Tibial nerve (tissue), 4 donors: ENCODE data around the gene COL25A1. TPM values are rescaled to one million over a fixed set of nuclear protein-coding genes. Genes with fewer than 3 reads are reported as not detected.

Source experiments
- DNase-seq, 2 donors: peaks; one replicate each; pipeline ENCODE4 v3.0.0-alpha.2; 2019; ENCODE audit warnings: low spot score in 2 of 2
- H3K27ac ChIP-seq, 4 donors: fragments of 200-600 bp; sonication (generic) in 3 of 4; one replicate each; pipeline ENCODE4 v1.5.1; 2017 to 2019; ENCODE audit warnings: mild to moderate bottlenecking in 1 of 4
- H3K27me3 ChIP-seq, 2 donors: fragments of 200-600 bp; sonication (generic) in 1 of 2; one replicate each; pipeline versions ENCODE4 v1.5.1 to v1.6.0; 2017 to 2019
- H3K36me3 ChIP-seq, 3 donors: fragments of 200-600 bp; sonication (generic); one replicate each; pipeline ENCODE4 v1.5.1; 2018 to 2019
- H3K4me1 ChIP-seq, 4 donors: fragments of 200-600 bp; sonication (generic) in 3 of 4; one replicate each; pipeline ENCODE4 v1.5.1; 2017 to 2019
- H3K4me3 ChIP-seq, 4 donors: fragments of 200-600 bp; sonication (generic) in 3 of 4; one replicate each; pipeline ENCODE4 v1.5.1; 2017 to 2019; ENCODE audit warnings: mild to moderate bottlenecking in 1 of 4, moderate library complexity in 1 of 4
- H3K9me3 ChIP-seq, 4 donors: fragments of 200-600 bp; sonication (generic) in 3 of 4; one replicate each; pipeline ENCODE4 v1.5.1; 2017 to 2019
- EP300 ChIP-seq, 2 donors: sonication (generic); formaldehyde crosslinking; IDR thresholded peaks; one replicate each; pipeline ENCODE4 v1.6.1; 2017; ENCODE audit warnings: antibody characterized with exemption in 2 of 2, mild to moderate bottlenecking in 1 of 2
- POLR2A ChIP-seq, 2 donors: fragments of 450-650 bp; IDR thresholded peaks; one replicate each; pipeline ENCODE4 v1.6.1; 2017; ENCODE audit warnings: antibody characterized with exemption in 2 of 2, mild to moderate bottlenecking in 2 of 2, moderate library complexity in 2 of 2
- WGBS, 2 donors: methylation state at CpG; one replicate each; pipeline ENCODE4 v1.1.5; 2018; 5-methylcytosine and 5-hydroxymethylcytosine counted together
- total RNA-seq, 4 donors: library from RNA; depleted of rRNA; stranded (reverse); fragments of >200 nt; gene quantifications; one replicate each; pipeline ENCODE4 v1.1.0, GENCODE V29; 2016
- TF ChIP-seq, protein P1 (sequence below), 5 experiments: fragments of 200-600 bp in 3 of 5; fragments of 450-650 bp in 2 of 5; sonication (generic) in 3 of 5; IDR thresholded peaks; one replicate each; pipeline ENCODE4 v1.5.1; 2016 to 2019; ENCODE audit warnings: antibody characterized with exemption in 5 of 5, mild to moderate bottlenecking in 3 of 5, moderate library complexity in 2 of 5

The COL25A1 gene
- total RNA-seq, 4 donors from 2014 or later: 1.5 to 4.1 (median 2.3) TPM

DNA sequence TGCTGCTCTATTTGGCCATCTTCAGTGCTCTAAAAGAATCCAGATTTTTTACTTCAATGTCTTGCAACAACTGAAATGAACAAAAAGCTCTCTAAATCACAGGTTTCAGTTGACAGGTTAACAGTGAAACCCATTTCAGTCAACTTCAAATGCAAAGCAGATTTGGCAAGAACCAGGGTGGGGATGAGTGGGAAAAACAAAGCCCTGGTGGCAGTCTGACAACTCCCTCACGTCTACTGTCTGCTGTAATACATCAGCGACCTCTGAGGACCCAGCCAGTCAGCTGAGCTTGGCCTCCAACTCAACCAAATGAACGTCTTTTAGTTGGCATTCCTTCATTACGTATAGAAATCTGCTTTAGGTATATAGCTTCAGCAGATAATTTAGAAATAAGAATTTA lies 95.8 kb downstream of the COL25A1 start:
- H3K9me3 ChIP-seq: no peaks in the 10 kb centered on the region
- no peaks in the 10 kb centered on the region for H3K27me3 ChIP-seq
- no peak overlapping the region for H3K27ac ChIP-seq
- TF ChIP-seq, protein P1, sequence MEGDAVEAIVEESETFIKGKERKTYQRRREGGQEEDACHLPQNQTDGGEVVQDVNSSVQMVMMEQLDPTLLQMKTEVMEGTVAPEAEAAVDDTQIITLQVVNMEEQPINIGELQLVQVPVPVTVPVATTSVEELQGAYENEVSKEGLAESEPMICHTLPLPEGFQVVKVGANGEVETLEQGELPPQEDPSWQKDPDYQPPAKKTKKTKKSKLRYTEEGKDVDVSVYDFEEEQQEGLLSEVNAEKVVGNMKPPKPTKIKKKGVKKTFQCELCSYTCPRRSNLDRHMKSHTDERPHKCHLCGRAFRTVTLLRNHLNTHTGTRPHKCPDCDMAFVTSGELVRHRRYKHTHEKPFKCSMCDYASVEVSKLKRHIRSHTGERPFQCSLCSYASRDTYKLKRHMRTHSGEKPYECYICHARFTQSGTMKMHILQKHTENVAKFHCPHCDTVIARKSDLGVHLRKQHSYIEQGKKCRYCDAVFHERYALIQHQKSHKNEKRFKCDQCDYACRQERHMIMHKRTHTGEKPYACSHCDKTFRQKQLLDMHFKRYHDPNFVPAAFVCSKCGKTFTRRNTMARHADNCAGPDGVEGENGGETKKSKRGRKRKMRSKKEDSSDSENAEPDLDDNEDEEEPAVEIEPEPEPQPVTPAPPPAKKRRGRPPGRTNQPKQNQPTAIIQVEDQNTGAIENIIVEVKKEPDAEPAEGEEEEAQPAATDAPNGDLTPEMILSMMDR (IDR thresholded peaks at IDR 0.05): no peak
- TF ChIP-seq POLR2A (IDR thresholded peaks at IDR 0.05): no peak
- TF ChIP-seq EP300 (IDR thresholded peaks at IDR 0.05): no peak
- WGBS, 2 donors: 71 to 77% methylated on average over 4 of the region's 4 CpGs
- DNase-seq: no peak
- H3K4me3 ChIP-seq: no peak overlapping the region
- H3K4me1 ChIP-seq: no peaks in the 10 kb centered on the region
- H3K36me3 ChIP-seq: no peaks in the 10 kb centered on the region

DNA sequence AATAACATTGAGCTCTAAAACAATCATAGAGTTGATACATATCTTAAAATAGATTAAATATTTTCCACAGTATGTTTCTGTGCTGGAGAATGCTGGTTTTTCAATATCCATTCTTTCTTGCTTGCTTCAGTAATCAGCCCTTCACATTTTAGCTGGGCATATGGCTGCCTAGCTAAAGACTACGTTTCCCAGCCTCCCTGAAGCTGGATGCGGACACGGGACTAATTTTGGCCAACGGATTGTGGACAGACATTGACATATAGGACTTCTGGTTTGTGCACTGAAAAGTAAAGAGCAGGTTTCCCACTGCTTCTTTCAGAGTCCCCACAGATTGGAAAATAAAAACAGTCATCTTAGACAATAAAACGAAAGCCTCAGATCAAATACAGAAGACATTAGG lies 97.3 kb downstream of the COL25A1 start:
- WGBS, 2 donors: 71 to 72% methylated on average over 5 of the region's 5 CpGs
- Histone ChIP-seq H3K4me1 (no peaks in the 10 kb centered on the region), H3K9me3 (no peaks in the 10 kb centered on the region), H3K4me3 (no peak overlapping the region), H3K27me3 (no peaks in the 10 kb centered on the region), H3K27ac (no peak overlapping the region), H3K36me3 (no peaks in the 10 kb centered on the region)
- no peak for DNase-seq
- TF ChIP-seq, protein P1 (IDR thresholded peaks at IDR 0.05): no peak
- TF ChIP-seq POLR2A (IDR thresholded peaks at IDR 0.05) (no peak), EP300 (IDR thresholded peaks at IDR 0.05) (no peak)

DNA sequence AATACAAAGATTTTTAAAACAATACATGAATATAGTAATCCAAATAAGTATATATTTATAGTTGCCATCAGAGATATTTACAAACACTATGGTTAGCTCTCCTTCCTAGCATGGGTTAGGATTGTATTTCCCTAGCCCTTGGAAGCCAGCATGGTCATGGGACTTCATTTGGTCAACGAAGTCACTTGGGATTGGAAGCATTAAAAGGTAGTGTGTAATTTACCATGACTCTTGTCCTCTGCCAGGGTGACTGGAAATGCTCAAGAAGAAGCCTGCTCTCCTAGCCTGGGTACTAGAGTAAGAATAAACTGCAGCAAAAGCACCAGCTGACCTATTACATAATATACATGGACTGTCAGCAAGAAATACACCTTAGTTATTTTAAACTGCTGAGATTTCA lies 102.9 kb downstream of the COL25A1 start:
- Histone ChIP-seq H3K4me1 (no peaks in the 10 kb centered on the region), H3K36me3 (no peaks in the 10 kb centered on the region), H3K27ac (no peak overlapping the region), H3K9me3 (no peaks in the 10 kb centered on the region), H3K4me3 (no peak overlapping the region), H3K27me3 (no peaks in the 10 kb centered on the region)
- no peak for DNase-seq
- TF ChIP-seq, protein P1 (IDR thresholded peaks at IDR 0.05): no peak
- TF ChIP-seq EP300 (IDR thresholded peaks at IDR 0.05): no peak
- no peak for TF ChIP-seq POLR2A (IDR thresholded peaks at IDR 0.05)
- 86 to 94% methylated on average over 1 of the region's 1 CpG for WGBS, 2 donors

DNA sequence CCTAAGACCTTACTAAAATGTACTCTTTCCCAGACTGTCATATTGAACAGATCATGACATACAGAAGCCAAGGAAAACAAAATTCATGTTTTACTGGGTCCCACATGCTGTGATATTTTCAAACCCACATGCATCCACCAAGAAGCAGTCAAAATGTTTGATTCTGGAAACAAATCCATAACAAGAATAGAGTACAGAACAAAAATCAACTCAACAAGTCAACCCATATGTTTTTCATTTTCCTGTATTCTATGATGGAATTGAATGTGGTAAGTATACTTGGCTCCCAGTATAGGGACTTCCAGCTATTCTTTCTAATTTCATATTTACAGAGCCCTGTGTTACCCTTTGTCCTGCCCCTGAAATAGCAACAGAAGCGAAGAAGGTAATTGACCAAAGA lies 106.8 kb downstream of the COL25A1 start:
- Histone ChIP-seq H3K4me3 (no peak overlapping the region), H3K4me1 (no peaks in the 10 kb centered on the region), H3K9me3 (no peaks in the 10 kb centered on the region), H3K36me3 (no peaks in the 10 kb centered on the region), H3K27me3 (no peaks in the 10 kb centered on the region), H3K27ac (no peak overlapping the region)
- DNase-seq: no peak
- 62 to 69% methylated on average over 1 of the region's 1 CpG for WGBS, 2 donors
- no peak for TF ChIP-seq POLR2A (IDR thresholded peaks at IDR 0.05)
- TF ChIP-seq, protein P1 (IDR thresholded peaks at IDR 0.05): no peak
- no peak for TF ChIP-seq EP300 (IDR thresholded peaks at IDR 0.05)

DNA sequence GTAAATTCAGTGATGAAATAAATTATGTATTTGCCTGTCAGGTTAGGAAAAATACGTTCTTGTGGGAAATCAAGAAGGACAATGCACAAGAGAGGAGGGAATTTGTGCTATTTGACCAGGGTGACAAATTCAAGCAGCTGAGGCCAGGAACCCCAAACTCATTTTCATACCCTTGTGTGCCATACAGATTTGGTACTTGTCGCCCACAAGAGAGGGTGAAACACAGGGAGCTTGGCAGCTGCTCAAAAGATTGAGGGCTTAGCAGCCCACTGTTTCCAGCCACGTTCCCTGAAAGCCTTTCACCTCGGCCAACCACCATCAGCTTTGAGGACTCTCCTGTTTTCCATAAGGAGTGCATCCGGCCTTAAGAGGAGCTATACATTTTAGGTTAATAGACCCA lies 111.2 kb downstream of the COL25A1 start:
- Histone ChIP-seq H3K4me1 (no peaks in the 10 kb centered on the region), H3K27me3 (no peaks in the 10 kb centered on the region), H3K4me3 (no peak overlapping the region), H3K36me3 (no peaks in the 10 kb centered on the region), H3K27ac (no peak overlapping the region), H3K9me3 (no peaks in the 10 kb centered on the region)
- TF ChIP-seq EP300 (IDR thresholded peaks at IDR 0.05) (no peak), POLR2A (IDR thresholded peaks at IDR 0.05) (no peak)
- TF ChIP-seq, protein P1 (IDR thresholded peaks at IDR 0.05): no peak
- no peak for DNase-seq
- WGBS, 2 donors: 58 to 67% methylated on average over 5 of the region's 5 CpGs
